PFSK-1 (cell line): ENCODE data around the gene TVP23A.

ENCODE experiments used
- FOXP2 ChIP-seq: optimal IDR thresholded peaks from 2 replicates; pipeline ENCODE3; 2011; ENCODE audit warnings: borderline replicate concordance, control low read depth, inconsistent platforms; ENCODE audit not compliant: insufficient read depth; ENCODE audit errors: extremely low read length, extremely low read depth
- POLR2AphosphoS5 ChIP-seq: IDR thresholded peaks from 2 replicates; pipeline ENCODE4 v1.6.1; 2012; ENCODE audit warnings: low read depth, mild to moderate bottlenecking, control low read depth, low read length, moderate library complexity
- REST ChIP-seq, 2 experiments: IDR thresholded peaks; 2 replicates each; pipeline versions ENCODE4 v1.6.1 to v1.8.0; 2011 to 2012; ENCODE audit warnings: low read depth in 2 of 2, low read length in 2 of 2, control low read depth in 1 of 2, inconsistent platforms in 1 of 2, mild to moderate bottlenecking in 1 of 2, moderate library complexity in 1 of 2; ENCODE audit not compliant: insufficient read depth in 1 of 2
- SIN3A ChIP-seq: IDR thresholded peaks from 2 replicates; pipeline ENCODE4 v1.6.1; 2012; ENCODE audit warnings: mild to moderate bottlenecking, low read length, moderate library complexity, borderline replicate concordance; ENCODE audit not compliant: insufficient read depth
- TAF1 ChIP-seq: IDR thresholded peaks from 2 replicates; pipeline ENCODE4 v1.6.1; 2012; ENCODE audit warnings: low read length, control low read depth, borderline replicate concordance; ENCODE audit not compliant: insufficient read depth

TVP23A gene

GRCh38 chr16:10762336-10763016 lies 56.1 kb downstream of the TVP23A start:
- no peak for TF ChIP-seq POLR2AphosphoS5
- no peak for TF ChIP-seq FOXP2
- no peak for TF ChIP-seq SIN3A
- TF ChIP-seq TAF1, result no peak
- TF ChIP-seq REST (IDR thresholded peaks at IDR 0.05; ENCODE audit: insufficient read depth in 1 of 2, low read depth in 2 of 2, low read length in 2 of 2), result no peak

GRCh38 chr16:10761373-10761772 lies 57.2 kb downstream of the TVP23A start:
- TF ChIP-seq SIN3A, result no peak
- TF ChIP-seq POLR2AphosphoS5, result no peak

- TF ChIP-seq FOXP2 (no peak), REST (IDR thresholded peaks at IDR 0.05; ENCODE audit: insufficient read depth in 1 of 2, low read depth in 2 of 2, low read length in 2 of 2) (no peak), POLR2AphosphoS5 (no peak), TAF1 (no peak), SIN3A (no peak)
Measured at GRCh38 chr16:10760858-10761257, 57.7 kb downstream of the TVP23A start.

- TF ChIP-seq POLR2AphosphoS5 (no peak), FOXP2 (no peak), SIN3A (no peak), REST (IDR thresholded peaks at IDR 0.05; ENCODE audit: insufficient read depth in 1 of 2, low read depth in 2 of 2, low read length in 2 of 2) (no peak), TAF1 (no peak)
Measured at GRCh38 chr16:10756574-10756973, 62.0 kb downstream of the TVP23A start.

- no peak for TF ChIP-seq SIN3A
- no peak for TF ChIP-seq FOXP2
- no peak for TF ChIP-seq REST (IDR thresholded peaks at IDR 0.05; ENCODE audit: insufficient read depth in 1 of 2, low read depth in 2 of 2, low read length in 2 of 2)
- TF ChIP-seq TAF1, result no peak
- no peak for TF ChIP-seq POLR2AphosphoS5
Measured at GRCh38 chr16:10754941-10755340, 63.7 kb downstream of the TVP23A start.
